Stimulated activated CD8-positive, alpha-beta memory T cell treated with anti-CD3 and anti-CD28 coated beads, Interleukin-15, amount 100 ng/mL, for 4 hours (primary cell): ENCODE results near the gene SUOX.
"Not testable (repeated sequence)": the region's sequence is repeated elsewhere in the genome, so short reads cannot be mapped to it uniquely, and the experiment has no call there.

Experiments
- DNase-seq, 2 donors: peaks; one replicate each; pipeline ENCODE4 v3.0.0-alpha.2; 2020; ENCODE audit warnings: low read depth in 2 of 2

Gene SUOX

DNA sequence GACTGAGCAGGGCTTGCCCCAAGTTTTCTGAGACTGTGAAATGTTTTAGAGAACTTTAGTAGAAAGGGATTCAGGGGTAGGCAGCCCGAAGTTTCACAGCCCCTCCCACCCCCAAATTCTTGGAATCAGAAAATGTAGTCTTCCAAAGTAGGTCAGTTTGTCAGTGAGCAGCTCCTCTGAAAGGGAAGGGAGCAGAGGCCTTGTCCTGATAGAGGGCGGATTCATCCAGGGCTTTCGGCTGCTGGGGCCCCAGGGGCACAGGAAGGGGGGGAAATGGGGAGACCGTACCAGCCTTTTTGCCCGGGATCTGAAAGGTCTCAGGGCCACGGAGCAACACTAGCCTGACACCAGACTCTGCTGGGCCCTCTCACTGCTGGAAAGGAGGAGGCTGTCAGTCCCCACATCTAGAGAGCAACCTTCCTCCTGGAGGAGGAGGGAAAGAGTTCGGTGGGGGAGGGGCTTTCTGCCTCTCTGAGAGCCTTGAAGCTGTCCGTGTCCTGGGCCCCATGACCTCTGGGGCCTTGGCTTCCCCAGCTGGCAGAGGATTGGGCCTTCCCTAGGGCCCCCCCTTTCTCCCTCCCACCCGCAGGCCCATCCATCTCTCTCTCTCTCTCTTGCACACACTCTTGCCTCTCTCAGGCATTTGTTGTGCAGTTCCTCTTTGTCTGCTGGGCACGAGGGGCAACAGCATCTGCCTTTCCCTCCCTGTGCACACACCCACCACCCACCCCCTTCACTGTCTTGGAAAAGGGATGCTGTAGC is 23.5 kb downstream of the SUOX start, which contains the start of gene IKZF4:
Gene IKZF4, plus strand, starts transcription at position 621 of the 762 bp plus-strand sequence. CDS start 451 bp downstream, outside the sequence.
- DNase-seq = no peak

- no peak for DNase-seq
Measured at GRCh38 chr12:56021889-56022497, 24.9 kb downstream of the SUOX start.

DNA sequence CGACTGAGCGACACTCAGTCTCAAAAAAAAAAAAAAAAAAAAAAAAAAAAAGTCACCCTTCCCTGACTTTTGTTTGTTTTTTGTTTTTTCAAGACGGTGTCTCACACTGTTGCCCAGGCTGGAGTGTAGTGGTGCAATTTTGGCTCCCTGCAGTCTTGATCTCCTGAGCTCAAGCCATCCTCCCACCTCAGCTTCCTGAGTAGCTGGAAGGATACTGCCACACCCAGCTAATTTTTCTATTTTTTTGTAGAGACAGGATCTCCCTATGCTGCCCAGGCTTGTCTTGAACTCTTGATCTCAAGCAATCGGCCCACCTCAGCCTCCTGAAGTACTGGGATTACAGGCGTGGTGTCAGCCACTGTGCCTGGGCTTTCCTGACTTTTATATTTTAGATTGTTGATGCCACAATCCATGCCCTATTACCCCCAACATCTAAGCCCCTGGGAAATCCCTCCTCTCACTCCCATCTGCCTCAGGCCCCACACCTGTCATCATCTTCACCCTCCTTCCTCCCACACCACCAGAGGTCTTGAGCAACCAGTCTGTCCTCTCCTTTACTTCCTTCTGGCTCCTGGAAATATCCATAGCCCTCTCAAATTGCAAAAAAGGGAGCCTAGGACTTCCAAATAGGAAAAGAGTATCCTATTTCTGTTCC is 31.6 kb downstream of the SUOX start:
- no peak for DNase-seq

GRCh38 chr12:56029166-56029519 is 32.1 kb downstream of the SUOX start:
- DNase-seq = no peak

DNA sequence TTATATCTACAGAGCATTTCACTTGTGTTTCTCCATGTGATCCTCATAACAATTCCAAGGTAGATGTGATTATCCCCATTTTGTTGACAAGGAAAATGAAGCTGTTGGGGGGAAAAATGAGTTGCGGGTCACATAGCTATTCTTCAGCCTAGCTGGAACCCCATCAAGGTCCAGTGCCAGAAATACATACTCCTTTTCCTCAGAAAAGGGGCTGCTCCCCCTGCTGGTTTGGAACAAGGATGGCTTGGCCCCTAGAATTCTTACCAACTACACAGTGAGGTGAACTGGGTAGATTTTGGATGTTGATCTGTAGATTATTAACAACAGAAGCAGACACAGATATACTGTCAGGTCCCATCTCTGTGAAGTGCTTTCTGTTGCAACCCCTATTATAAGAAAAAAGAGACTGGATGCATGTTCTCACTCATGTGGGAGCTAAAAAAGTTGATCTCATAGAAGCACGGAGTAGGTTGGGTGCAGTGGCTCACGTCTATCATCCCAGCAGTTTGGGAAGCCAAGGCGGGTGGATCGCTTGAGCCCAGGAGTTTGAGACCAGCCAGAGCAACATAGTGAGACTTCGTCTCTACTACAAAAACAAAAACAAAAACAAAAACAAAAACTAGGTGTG is 32.7 kb downstream of the SUOX start:
- DNase-seq = no peak

GRCh38 chr12:56031987-56032386 is 34.9 kb downstream of the SUOX start:
- no peak for DNase-seq

DNA sequence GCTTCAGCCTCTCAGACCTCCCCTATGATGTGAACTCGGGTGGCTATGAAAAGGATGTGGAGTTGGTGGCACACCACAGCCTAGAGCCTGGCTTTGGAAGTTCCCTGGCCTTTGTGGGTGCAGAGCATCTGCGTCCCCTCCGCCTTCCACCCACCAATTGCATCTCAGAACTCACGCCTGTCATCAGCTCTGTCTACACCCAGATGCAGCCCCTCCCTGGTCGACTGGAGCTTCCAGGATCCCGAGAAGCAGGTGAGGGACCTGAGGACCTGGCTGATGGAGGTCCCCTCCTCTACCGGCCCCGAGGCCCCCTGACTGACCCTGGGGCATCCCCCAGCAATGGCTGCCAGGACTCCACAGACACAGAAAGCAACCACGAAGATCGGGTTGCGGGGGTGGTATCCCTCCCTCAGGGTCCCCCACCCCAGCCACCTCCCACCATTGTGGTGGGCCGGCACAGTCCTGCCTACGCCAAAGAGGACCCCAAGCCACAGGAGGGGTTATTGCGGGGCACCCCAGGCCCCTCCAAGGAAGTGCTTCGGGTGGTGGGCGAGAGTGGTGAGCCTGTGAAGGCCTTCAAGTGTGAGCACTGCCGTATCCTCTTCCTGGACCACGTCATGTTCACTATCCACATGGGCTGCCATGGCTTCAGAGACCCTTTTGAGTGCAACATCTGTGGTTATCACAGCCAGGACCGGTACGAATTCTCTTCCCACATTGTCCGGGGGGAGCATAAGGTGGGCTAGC is 37.7 kb downstream of the SUOX start:
- DNase-seq = no peak

GRCh38 chr12:56037161-56037560 is 40.1 kb downstream of the SUOX start:
- no peak for DNase-seq

DNA sequence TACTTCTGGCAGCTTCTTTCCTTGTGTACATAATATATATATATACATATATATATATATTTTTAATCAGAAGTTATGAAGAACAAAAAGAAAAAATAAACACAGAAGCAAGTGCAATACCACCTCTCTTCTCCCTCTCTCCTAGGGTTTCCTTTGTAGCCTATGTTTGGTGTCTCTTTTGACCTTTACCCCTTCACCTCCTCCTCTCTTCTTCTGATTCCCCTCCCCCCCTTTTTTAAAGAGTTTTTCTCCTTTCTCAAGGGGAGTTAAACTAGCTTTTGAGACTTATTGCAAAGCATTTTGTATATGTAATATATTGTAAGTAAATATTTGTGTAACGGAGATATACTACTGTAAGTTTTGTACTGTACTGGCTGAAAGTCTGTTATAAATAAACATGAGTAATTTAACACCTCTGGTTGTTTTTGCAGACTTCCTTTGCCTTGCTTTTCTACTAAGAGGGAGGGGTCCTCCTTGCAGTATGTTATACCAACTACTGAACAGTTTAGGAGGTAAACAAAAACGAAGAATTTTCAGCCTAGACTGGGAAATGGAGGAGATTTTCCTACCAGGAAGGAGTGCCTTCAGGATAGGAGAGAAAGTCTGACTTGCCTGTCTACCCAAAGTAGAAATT is 41.1 kb downstream of the SUOX start:
- no peak for DNase-seq

DNA sequence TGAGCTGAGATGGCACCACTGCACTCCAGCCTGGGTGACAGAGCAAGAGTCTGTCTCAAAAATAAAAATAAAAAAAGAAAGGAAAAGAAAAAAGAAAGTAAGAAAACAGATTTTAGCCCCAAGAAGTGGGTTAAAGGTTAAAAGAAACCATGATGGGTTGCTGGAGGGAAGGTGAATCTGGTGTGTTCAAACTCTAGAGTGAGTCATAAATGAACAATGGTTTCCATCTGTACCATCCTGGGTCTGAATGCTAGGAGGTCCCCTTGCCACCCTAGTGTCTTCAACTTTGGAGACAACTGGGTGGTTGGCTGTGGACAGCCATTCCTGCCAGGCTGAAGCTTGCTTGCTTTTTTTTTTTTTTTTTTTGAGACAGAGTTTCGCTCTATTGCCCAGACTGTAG is 43.1 kb downstream of the SUOX start:
- no peak for DNase-seq

DNA sequence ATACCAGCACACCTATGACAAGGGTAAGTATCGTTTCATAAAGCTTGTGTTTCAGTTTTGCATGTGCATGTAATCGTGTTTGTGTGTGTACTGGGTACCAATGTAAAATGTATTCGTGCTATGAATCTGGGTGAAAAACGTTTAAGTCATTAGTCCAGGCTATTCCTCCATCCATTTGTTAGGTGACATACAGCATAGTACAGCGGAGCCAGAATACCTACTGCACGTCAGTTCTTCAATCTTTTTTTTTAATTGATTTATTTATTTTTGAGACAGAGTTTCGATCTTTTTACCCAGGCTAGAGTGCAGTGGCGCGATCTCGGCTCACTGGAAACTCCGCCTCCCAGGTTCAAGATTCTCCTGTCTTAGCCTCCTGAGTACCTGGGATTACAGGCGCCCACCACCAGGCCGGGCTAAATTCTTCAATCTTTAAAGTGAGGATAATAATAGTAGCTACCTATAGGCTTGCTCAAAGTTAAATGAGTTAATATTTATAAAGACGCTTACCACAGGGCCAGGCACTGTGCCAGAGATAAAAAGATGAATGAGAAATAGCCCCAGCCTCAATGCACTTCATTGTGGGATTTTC is 44.0 kb downstream of the SUOX start:
- DNase-seq = no peak

- peak; percentile 79 to 86 for DNase-seq
Measured at GRCh38 chr12:56041552-56042429, 44.7 kb downstream of the SUOX start, which contains the start of gene RPS26. TSS of gene RPS26 (plus strand) at chr12:56041918. CDS start at chr12:56042167, 249 bp downstream.

DNA sequence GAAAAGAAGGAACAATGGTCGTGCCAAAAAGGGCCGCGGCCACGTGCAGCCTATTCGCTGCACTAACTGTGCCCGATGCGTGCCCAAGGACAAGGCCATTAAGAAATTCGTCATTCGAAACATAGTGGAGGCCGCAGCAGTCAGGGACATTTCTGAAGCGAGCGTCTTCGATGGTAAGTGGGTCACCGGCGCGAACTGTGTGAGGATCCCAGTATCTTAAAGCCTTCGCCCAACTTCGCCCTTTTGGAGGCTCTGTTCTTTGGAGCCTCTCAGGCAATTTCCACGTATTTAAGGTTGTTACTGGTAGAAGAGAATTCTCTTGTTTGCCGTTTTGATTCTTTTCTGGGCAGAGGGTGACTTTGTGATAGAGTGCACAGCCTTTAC is 45.3 kb downstream of the SUOX start:
- not testable (repeated sequence) for DNase-seq

DNA sequence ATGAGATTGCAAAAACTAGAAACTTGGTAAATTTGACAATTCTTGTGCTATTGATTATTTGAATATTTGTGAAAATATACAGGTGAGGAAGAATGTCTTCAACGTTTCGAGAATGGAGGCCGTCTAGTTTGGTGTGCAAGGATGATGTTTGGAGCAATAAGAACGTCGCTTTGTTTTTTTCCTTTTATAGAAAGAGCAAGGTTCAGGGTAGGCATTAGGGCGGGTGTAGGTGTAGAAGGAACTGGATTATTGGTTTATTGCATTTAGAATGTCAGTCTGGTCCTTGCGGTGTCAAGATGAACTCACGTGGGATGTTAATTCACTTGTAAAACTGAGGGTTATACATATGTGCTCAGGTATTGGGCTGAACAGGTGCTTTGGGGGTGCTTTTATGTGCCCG is 45.8 kb downstream of the SUOX start:
- no peak for DNase-seq

DNA sequence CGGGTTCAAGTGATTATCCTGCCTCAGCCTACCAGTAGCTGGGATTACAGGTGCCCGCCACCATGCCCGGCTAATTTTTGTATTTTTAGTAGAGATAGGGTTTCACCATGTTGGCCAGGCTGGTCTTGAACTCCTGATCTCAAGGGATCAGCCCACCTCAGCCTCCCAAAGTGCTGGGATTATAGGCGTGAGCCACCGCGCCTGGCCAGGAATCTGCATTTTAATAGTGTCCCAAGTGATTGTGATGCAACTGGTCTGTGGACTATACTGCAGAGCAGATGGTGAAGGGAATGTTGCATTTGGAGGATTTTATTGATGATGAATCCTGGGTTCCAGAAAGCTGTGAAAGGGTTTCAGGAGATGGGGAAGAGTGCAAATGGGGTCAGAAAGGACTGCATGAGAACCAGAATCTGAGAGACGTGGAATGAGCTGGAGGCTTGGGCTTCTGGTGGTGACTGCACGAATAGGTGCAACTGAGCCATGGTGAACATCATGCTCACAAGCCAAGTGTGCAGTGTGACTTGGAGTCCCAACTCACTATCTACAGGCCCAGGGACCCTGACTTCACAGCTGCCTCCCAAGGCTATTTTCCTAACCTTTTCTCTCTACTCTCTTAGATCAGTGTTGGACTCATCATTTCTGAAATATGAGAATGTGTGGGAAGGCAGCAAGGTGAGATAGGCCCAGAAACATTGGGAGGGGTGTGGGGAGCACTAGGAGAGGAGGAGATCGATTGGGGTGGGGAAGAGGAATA is 49.1 kb downstream of the SUOX start:
- DNase-seq = no peak

DNA sequence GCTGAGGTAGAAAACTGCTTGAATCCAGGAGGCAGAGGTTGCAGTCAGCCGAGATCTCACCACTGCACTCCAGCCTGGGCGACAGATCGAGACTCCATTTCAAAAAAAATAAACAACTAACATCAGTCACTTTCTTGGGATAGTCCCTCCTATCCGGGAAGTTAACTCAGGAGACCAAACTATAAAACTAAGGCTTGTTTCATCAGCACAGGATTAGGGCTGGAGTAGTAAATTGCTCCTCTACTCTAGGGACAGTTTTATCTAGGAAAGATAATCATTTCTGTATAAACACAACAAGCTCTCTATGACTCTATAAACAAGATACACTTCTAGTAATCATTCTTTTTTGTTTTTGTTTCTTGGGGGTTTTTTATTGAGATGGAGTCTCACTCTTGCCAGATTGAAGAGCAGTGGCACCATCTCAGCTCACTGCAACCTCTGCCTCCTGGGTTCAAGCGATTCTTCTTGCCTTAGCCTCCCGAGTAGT is 56.4 kb downstream of the SUOX start:
- no peak for DNase-seq
